ENCODE results near the gene BRAT1. TPM values are rescaled to one million over a fixed set of nuclear protein-coding genes. Genes with fewer than 3 reads are reported as not detected.

BRAT1 gene
- total RNA-seq, 1 donor from 2014 or later, result 14.7 TPM

DNA sequence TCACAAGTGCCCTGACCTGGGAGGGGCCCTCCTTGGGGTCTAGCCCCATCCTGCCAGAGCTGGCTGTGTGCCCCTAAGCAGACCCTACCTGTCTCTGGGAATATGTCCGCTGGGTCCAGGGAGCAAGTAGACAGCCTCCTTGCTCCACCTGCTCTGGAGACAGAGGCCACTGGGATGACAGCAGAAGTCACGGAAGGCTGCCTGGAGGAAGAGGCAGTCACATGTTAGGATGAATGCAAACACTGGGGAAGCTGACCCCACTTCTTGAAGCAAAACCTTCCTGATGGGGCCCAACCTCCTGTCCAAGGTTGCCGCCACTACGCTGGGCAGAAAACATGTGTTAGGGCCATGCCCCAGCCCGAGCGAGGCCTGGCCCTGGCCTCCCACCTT, 47.4 kb downstream of the BRAT1 start:
- DNase-seq (no peak), ATAC-seq (ENCODE audit: poor library complexity) (no peak)
- intact Hi-C loops (cut with DNase I), result no loop called here

DNA sequence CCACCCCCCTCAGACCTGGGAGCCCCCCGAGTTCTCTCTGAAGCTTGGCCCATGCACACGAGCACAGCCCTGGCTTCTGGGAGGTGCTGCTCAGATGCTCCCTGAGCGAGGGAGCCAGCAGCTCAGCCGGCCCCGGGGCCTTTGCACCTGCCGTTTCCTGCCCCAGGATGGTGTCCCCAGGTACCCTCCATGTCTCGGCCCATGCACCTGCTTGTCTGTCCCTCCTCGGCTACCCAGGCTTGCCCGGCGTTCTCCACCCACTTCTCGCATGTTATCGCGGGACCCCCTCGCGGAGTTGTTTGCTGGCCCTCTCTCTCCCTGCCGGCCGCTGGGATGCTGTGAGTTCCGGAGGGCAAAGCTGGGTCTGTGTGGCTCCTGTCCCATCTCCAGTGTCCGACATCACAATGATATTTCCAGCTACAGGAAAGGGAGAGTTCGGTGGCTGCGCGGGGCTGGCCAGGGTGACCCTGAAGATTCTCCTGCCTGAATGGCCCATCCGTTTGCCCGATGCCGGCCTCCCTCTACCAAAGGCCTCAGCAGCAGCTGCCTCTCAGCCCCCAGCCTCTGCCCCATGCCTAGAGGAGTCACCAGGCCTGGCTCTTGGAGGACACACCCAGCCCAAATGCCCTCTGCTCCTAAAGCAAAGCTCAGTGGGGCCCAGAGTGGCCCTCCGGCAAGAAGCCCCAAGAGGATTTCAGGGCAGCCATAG, 48.0 kb downstream of the BRAT1 start:
- ATAC-seq (ENCODE audit: poor library complexity), result no peak
- no peak for DNase-seq
- intact Hi-C loops (cut with DNase I), result no loop called here

DNA sequence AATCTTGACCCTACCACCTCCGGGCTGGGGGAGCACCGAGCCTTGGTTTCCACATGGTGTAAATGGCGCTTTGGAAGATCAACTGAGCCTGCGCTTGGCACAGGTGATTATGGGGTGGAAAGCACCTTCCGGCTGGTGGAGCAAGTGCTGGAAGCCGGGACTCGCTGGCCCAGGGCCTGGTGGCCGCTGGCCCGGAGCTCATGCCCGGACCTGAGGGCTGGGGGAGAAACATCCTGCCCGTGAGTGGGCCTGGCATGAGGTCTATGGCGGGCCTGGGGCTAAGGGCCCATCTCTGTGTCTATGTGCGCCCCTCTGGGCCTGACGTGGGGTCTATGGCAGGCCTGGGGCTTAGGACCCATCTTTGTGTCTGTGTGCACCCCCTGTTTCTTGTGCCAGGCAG, 49.9 kb downstream of the BRAT1 start:
- ATAC-seq (ENCODE audit: poor library complexity) (no peak), DNase-seq (no peak)
- intact Hi-C loops (cut with DNase I), result no loop called here

DNA sequence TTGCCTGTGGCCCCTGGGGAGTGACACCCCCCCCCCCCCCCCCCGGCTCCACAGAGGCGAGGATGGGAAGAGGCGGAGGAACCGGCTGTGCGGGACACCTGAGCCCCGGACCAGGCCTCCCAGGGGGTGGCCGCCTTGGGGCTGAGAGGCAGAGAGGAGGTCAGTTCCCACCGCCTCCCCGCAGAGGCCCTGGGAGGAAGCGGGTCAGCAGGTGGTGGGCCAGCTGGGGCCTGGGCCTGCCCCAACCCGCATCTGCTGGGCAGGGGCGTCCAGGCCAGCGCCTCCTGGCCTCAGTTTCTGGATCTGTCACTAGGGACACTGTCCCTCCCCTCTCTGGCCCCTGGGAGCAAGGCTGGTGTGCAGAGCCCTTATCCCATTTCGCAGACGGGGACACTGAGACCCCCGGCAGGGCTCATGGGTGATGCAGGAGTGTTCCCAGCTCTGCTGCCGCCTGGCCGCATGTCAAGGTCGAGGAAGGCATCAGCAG, 50.4 kb downstream of the BRAT1 start:
- ATAC-seq (ENCODE audit: poor library complexity) (no peak), DNase-seq (no peak)
- intact Hi-C loops (cut with DNase I), result no loop called here

DNA sequence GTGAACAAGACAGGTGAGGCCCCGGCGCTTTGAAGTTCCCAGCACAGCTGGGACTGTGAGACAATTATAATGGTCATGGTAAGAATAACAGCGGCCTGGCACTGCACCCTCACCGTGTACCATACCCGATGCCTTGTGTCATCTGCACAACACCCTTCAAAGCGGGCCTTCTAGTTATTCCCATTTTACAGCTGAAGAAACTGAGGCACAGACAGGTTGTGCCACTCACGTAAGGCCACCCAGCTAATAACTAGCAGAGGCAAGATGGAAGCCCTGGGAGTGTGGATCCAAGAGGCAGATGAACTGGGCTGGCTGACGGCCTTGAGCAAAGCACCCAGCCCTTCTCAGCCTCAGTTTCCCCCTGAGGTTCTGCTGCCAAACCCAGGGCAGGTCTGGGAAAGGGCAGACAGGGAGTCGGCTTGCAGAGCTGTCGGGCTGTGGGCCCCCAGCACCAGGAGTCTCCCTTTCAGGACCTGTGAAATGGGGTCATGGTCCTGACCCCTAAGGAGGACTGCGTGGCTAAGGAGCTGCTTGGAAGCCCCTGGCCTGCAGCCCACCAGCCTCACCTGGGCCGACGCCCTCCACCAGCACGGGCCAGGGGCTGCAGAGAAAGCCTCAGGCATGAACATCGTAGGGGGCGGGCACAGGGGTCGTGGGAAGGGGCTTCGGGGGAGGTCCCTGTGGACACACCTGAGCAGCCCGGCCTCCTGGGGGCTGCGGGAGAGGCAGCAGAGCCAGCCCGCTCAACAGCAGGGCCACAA, 51.0 kb downstream of the BRAT1 start:
- DNase-seq (no peak), ATAC-seq (ENCODE audit: poor library complexity) (no peak)
- intact Hi-C loops (cut with DNase I), result no loop called here

DNA sequence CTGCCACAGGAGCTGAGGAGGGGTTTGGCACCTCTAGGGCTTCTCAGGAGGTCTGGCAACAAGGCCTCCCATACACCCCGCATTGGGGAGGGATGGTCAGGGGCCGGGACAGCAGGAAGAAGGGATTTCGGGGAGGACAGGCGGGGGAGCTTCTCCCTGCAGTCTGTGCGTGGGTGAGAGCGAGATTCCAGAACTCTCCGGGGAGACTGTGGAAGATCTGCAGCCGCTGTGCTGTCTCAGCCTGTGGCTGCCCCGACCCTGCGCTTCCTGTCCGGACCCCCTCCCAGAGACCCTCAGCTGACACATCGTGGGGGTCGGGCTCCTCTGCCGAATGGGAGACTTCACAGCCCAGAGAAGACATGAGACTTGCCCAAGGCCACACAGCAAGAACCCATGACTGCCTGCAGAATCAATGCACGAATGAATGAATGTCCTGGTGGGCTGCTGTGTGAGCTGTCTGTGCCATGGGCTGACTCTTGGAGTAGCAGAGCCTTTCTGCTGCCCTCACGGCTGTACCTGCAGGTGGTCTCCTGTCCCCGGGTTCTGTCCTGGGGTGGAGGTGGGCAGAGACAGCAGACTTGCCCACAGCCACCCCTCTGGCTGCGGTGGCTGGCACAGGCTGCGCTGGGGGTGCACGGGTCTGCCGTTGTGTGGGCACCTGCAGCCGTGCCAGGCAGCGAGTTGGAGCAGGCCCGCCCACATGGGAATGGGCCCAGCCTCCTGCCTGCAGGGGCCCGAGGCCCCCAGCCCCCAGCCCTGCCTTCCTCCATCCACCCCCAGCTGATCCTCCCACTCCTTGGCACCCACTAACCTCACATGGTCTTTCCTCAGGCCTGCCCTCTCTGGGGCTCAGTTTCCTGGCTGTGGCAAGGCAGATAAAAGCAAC, 52.0 kb downstream of the BRAT1 start:
- DNase-seq (no peak), ATAC-seq (ENCODE audit: poor library complexity) (no peak)
- intact Hi-C loops (cut with DNase I), result no loop called here

DNA sequence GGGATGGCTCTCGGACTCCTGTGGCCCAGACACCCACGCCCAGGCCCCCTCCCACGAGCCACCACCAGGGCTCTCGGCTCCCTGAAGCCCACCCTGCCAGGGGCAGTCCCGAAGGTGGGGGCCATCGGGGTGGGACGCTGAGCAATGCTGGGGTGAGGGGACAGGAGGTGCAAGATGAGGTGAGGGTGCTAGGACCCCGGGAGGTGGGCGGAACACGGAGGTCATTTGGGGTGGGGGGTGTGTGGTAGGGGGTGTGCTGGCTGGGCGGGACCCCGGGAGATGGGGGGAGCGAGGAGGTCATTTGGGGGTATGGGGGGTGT, 52.7 kb downstream of the BRAT1 start:
- ATAC-seq (ENCODE audit: poor library complexity), result no peak
- no peak for DNase-seq
- intact Hi-C loops (cut with DNase I), result no loop called here

DNA sequence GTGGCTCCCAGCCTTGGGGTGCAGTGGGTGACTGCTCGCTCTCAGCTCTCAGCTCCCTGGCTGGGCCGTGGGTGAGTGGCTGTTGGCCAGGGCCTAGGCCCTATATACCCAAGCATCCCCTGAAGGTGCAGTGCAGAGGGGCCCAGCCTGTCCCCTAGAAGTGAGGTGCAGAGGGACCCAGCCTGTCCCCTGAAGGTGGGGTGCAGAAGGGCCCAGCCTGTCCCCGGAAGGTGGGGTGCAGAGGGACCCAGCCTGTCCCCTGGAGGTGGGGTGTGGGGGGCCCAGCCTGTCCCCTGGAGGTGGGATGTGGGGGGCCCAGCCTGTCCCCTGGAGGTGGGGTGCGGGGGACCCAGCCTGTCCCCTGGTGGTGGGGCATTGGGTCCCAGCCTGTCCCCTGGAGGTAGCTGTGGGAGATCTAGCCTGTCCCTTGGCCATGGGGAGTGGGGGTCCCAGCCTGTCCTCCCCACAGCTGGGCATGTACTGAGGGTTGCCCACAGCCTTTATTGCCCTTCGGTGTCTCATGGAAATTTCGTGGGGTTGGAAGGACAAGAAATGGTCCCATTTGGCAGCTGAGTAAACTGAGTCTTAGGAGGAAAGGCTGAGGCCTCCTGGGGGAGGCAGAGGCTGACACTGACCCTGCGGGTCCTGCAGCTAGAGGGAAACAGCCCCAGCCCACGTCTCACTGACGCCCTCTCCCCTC, 53.2 kb downstream of the BRAT1 start:
- DNase-seq, result no peak
- no peak for ATAC-seq (ENCODE audit: poor library complexity)
- intact Hi-C loops (cut with DNase I), result no loop called here

DNA sequence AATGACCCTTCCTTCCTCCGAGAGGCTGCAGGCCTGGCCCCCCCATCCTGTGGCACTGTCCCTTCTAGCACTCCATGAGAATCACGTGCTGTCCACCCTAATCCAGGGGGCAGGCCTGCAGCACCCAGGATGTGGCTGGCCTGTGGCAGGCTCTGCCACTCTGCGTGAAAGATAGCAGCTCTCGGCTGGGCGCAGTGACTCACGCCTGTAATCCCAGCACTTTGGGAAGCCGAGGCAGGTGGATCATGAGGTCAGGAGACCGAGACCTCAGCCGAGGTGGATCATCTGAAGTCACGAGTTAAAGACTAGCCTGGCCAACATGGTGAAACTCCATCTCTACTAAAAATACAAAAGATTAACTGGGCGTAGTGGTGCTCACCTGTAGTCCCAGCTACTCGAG, 54.6 kb downstream of the BRAT1 start:
- DNase-seq, result no peak
- no peak for ATAC-seq (ENCODE audit: poor library complexity)

DNA sequence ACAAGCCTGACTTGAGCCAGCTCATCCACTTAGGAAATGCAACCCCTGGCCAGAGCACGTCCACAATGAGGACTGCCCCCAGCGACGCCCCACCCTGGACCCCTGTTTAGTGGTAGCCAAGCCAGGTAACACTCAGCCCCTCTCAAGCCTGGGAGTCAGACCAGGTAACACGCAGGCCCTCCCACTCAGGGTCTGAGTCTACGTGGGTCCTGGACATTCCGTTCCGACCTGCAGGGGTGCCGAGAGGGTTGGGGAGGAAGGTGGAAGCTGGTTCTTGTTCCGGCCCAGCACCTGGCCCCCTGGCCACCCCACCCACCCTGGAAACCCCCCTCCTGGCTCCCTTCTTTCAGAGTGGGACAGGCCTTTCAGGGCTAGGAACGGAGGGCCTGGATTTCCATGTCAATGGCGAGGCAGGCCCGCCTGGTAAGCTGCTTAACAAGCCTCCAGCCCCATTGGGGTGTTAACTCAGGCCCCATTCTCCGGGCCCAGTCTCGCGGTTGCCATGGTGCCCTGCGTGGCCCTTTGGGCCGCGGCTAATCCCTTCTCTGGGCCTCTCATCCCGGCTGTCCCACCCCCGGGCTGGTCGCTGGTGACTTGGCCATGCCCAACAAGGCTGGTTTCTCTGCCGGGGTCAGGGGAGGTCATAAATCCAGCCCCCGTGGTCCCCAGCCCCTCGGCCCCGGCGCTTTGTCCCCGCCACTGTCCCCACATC, 55.4 kb downstream of the BRAT1 start:
- no peak for DNase-seq
- intact Hi-C loops (cut with DNase I), result no loop called here
- no peak for ATAC-seq (ENCODE audit: poor library complexity)

More for the DNA sequence above, 54.6 kb downstream of the BRAT1 start:
- intact Hi-C loops (cut with DNase I), result no loop called here

DNA sequence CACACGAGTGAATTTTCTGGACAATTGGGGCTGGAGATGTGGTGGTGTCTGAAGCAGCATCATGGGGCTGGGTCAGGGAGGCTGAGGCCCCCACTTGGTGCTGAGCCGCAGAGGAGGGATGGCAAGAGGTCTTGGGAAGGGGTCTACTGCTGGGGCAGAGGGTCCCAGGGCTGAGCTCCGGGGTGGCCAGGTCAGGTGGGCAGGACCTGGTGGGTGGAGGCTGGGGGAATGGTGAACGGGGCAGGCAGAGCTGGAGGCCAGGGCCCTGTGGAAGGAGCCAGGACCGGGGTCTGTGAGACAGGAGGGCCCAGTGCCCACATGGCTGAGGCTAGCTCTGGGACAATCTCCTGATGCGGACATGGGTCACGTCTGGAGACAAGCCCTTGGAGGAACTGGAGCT, 56.1 kb downstream of the BRAT1 start:
- DNase-seq (no peak), ATAC-seq (ENCODE audit: poor library complexity) (no peak)
- intact Hi-C loops (cut with DNase I), result no loop called here

DNA sequence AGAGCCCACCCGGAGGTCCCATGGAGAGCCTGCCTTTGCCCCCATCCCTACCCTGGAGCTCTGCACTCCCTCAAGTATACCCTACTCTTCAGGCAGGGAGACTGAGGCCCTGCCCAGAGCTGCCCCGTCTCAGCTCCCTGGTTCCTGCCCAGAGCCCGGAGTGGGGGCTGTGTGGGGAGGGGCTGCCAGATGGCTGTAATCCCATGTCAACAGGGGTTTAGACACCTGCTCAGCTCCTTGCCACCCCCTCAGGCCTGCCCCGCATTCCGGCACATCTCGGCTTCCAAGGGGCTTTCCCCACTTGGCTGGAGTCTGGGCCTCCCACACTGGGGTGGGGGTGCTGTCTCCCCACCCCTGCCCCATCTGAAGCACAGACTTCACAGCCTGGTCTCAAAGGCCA, 56.6 kb downstream of the BRAT1 start:
- intact Hi-C loops (cut with DNase I), result no loop called here
- DNase-seq (no peak), ATAC-seq (ENCODE audit: poor library complexity) (no peak)

DNA sequence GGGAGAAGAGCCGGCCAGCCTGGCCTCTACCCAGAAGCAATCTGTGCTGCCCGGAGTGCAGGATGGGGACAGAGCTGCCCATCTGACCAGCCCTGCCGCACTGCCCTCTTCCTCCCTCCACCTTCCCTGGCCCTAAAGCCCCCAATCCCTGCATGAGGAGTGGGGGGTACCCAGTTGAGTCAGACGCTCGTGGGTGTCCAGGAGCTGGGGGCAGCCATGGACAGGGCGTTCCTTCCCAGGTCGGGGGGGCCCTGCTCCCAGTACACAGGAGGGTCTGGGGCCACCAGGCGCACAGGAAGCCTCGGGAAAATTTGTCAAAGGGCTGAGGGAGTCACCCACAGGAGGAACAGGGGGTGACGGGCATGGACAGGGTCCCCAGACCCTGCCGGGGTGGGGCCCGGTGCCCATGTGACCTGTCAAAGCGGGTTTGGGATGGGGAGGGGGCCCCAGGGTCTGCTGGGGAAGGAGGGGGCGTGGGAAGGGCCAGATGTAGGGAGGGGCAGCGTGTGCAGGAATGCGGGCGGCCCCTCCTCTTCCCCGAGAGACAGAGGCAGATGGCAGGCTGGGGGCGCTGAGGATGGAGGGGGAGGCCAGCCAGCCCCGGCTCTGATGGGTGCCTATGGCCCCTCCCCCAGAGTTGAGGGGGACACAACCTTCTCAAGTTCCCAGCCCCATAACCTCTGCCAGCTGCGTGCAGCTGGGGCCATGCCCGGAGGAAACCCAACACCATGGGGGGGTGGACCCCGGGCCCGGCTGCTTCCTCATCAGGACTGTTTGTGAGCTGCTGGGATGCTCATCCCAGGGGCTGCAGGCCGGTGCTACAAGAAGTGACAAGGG, 57.6 kb downstream of the BRAT1 start:
- intact Hi-C loops (cut with DNase I), result no loop called here
- ATAC-seq (ENCODE audit: poor library complexity), result no peak
- no peak for DNase-seq

DNA sequence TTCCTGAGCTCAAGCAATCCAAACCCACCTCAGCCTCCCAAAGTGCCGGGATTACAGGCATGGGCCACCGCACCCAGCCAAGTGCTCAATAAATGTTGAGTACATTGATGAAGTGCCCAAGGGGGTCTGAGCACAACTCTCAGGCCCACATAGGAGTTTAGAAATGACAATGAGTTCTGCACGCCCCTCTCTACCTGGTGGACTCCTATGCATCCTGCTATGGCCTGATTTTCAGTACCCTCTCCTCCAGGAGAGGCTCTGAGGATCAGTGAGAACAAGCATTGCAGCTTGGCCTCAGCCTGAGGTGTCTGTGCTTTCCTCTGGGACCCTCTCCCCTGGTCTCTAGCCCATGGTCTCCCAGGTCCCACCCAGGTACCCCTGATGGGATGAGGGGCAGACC, 58.3 kb downstream of the BRAT1 start:
- ATAC-seq (ENCODE audit: poor library complexity), result no peak
- intact Hi-C loops (cut with DNase I), result no loop called here
- DNase-seq, result no peak

DNA sequence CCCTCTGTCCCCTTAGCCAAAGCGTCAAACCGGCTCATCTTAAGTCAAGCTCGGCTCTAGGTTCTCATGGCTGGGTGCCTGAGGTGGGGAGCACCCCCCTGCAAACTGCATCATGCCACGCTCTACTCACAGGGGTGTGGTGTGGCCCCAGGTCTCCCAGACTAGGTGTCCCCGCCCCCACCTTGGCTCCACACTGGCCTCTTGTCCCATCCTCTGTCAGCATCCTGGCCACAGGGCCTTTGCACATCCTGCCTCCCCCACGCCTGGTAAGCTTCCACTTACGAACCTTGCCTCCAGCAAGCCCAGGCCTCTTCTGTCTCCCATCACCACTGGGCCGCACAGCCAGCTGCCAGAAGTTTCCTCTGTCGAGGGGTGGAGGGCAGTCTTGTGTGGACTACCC, 58.9 kb downstream of the BRAT1 start:
- ATAC-seq (ENCODE audit: poor library complexity) (no peak), DNase-seq (no peak)
- intact Hi-C loops (cut with DNase I), result no loop called here

DNA sequence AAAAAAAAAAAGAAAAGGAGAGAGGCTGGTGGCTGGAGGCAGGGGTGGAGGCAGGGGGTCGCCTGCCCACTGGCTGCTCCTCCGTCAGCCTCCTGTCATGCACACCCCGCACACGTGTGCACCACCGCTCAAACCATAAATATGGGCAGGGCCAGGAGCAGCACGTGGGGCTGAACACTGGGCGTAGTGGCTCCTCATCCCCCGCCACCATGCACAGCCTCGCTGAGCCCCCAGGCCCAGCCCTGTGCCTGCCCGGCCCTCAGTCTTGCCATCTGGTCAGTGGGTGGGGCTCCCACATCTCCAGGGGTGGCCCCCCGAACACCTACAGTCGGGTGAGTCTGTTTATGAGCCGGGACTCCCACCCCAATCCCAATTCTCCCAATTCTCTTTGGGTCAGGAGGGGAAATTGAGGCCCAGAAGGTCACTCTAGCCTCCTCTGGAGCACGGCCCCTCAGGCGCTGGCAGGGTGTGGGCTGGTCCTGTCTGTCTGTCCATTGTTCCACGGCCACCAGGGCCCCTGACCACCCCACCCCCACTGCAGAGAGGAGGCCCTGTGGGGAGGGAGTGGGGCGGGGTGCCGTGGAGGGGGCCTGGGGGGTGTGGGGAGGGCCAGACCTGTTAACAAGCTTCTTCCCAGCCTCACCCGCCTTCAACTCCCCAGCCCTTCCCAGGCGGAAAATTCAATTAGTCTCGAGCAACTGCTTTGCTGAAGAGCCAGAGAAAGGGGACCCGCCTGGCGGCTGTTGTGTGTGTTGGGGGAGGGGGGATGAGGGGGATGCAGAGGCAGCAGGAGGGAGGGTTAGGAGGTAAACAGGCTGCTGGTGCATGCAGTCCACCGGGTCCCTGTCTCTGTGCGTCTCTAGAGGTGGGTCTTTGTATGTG, 59.7 kb downstream of the BRAT1 start:
- DNase-seq, result no peak
- intact Hi-C loops (cut with DNase I), result no loop called here
- ATAC-seq (ENCODE audit: poor library complexity), result no peak
